GM12864 (cell line): ENCODE measurements around the gene ST6GALNAC4.

Experiments
- DNase-seq: peaks from one replicate; pipeline ENCODE4 v3.0.0-alpha.2; 2011; ENCODE audit warnings: low read depth
- H3K4me3 ChIP-seq: 2 replicates; pipeline ENCODE4 v1.5.1; 2011; ENCODE audit warnings: mild to moderate bottlenecking, low read depth, low read length, control low read depth
- TF ChIP-seq, protein P1 (sequence below): IDR thresholded peaks from 2 replicates; pipeline ENCODE4 v1.5.1; 2011; ENCODE audit warnings: low read depth, mild to moderate bottlenecking, moderate library complexity, low read length, control low read depth, inconsistent platforms; ENCODE audit errors: missing control alignments

ST6GALNAC4 gene

DNA sequence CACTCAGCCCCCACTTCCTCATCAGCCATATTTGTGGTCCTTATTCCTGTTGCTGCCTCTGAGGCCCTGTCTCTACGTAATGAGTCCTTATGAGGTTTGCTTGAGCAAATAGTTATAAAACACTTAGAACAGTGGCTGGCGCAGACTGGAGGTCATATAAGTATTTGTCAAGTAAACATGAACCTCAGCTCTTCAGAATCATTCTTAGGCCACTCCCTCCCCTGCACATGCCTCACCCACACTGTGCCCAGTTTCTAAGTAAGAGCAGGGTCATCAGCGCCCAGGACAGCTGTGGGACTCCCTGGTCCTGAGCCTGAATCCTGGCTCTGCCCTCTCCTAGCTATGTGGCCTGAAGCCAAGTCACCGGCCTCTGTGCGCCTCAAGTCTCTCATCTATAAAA lies 4.0 kb downstream of the ST6GALNAC4 start:
- DNase-seq = no peak
- no peak overlapping the region for H3K4me3 ChIP-seq
- TF ChIP-seq, protein P1, sequence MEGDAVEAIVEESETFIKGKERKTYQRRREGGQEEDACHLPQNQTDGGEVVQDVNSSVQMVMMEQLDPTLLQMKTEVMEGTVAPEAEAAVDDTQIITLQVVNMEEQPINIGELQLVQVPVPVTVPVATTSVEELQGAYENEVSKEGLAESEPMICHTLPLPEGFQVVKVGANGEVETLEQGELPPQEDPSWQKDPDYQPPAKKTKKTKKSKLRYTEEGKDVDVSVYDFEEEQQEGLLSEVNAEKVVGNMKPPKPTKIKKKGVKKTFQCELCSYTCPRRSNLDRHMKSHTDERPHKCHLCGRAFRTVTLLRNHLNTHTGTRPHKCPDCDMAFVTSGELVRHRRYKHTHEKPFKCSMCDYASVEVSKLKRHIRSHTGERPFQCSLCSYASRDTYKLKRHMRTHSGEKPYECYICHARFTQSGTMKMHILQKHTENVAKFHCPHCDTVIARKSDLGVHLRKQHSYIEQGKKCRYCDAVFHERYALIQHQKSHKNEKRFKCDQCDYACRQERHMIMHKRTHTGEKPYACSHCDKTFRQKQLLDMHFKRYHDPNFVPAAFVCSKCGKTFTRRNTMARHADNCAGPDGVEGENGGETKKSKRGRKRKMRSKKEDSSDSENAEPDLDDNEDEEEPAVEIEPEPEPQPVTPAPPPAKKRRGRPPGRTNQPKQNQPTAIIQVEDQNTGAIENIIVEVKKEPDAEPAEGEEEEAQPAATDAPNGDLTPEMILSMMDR = no peak

- TF ChIP-seq, protein P1 = no peak
- H3K4me3 ChIP-seq = no peak overlapping the region
- DNase-seq = no peak
Observed at GRCh38 chr9:127912296-127912695, 4.5 kb downstream of the ST6GALNAC4 start.

DNA sequence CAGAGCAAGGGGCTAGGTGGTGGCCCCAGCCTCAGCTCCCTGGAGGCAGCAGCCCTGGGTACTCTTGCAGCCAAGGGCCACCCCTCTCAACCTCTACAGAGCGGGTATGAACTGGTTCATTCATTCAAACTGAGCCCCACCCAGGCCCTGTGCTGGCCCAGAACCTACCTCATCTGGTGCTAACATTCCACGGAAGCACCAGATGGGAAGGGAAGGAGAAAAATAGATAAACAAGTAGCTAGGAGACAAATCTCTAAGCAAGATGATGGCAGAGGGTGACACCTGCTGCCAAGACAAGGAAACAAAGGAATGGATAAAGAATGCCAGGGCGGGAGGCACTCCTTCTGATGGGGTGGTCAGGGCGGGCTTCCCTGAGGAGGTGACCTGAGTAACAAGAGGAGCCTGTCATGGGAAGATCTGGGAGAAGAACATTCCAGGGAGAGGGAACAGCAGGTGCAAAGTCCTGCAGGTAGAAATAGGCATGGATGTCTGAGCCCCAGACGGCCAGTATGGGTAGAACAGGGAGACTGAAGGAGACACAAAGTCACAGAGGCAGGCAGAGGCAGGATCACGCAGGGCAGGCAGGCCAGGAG lies 6.1 kb downstream of the ST6GALNAC4 start:
- no peak for DNase-seq
- TF ChIP-seq, protein P1 = peak; percentile 28
- H3K4me3 ChIP-seq = peak overlapping the region; percentile 34

GRCh38 chr9:127909839-127910273 lies 7.0 kb downstream of the ST6GALNAC4 start:
- no peak for DNase-seq
- no peak overlapping the region for H3K4me3 ChIP-seq
- TF ChIP-seq, protein P1 = no peak

DNA sequence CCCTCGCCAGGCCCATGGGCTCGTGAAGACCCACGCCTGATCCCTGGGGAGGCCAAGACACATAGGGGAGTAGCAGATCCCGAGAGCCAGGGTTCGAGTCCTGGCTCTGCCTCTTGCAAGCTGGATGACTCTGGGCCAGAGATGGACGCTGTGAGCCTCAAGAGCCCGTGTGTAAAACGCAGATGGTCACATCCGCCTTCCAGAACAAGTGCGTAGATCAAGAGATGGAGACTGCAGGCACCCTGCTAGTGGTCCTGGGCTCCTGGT lies 8.2 kb downstream of the ST6GALNAC4 start:
- TF ChIP-seq, protein P1 = no peak
- H3K4me3 ChIP-seq = no peak overlapping the region
- no peak for DNase-seq

DNA sequence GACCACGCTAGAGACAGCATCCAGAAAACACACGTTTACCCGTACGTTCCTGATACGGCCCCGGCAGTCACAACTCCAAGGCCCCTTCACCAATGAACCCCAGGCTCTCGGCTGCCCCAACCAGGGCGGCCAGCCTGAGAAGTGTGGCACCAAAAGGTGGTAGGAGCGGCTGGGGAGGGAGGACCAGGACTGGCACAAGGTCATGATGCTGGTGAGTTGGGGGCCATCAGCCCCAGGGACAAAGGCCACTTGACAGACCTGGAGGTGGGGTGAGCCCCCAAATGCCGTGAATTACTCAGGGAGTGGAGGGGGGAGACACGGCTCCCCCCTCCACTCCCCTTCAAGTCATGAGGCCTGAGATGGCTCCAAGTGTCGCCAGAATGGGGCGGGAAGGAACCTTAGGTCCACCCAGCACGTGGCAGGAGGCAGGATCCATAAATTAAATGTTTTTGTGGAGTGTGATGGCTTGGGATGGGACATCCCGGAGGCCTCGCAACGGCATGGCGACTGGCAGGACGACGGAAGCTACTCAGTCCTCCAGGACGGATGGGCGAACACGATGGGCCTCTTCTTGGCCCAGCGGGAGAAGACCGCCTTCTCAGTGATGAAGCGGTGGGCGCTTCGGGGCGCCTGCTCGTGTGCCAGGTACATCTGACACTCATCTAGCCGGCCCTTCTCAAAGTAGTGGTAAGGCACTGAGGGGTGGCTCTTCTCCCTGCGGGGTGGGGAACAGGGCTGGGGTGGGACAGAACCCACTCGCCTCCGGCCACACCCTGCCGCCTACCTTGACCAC lies 8.8 kb downstream of the ST6GALNAC4 start:
- DNase-seq = no peak
- TF ChIP-seq, protein P1 = no peak
- no peak overlapping the region for H3K4me3 ChIP-seq

DNA sequence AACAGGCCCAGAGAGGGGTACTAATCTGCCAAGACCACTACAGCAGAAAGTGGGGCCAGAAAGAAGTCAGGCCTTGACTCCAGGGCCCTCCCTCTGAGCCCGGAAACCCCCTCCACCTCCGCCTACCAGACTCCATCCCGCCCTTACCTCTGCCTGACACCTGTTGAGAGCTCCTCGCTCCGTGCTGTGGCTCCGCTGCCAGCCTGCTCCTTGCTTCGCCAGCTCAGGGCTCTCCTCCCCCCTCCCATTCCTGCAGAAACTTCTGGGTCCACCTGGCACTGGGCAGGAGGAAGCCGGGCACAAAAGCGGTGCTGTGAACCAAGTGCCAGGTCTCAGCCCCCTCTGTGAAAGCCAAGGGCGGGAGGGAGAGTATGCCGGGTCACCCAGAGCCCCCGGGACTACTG lies 11.1 kb downstream of the ST6GALNAC4 start:
- TF ChIP-seq, protein P1 = no peak
- peak overlapping the region; percentile 55 for H3K4me3 ChIP-seq
- DNase-seq = no peak
